HepG2 (cell line): ENCODE measurements around the gene ASCL3. TPM values are rescaled to one million over a fixed set of nuclear protein-coding genes. Genes with fewer than 3 reads are reported as not detected.

Experiments
- HMGXB4 ChIP-seq, 2 experiments: sonication (generic) in 1 of 2; formaldehyde crosslinking in 1 of 2; IDR thresholded peaks; 2 replicates each; pipeline versions ENCODE4 v1.4.0 to v1.6.1; 2018 to 2020; ENCODE audit warnings: missing genetic modification reagents in 2 of 2, borderline replicate concordance in 1 of 2, low read depth in 1 of 2, mild to moderate bottlenecking in 1 of 2, missing biosample characterization in 1 of 2
- MIER2 ChIP-seq: IDR thresholded peaks from 2 replicates; pipeline ENCODE4 v1.6.1; 2016; ENCODE audit warnings: missing biosample characterization, missing genetic modification reagents
- TCF7L2 ChIP-seq: IDR thresholded peaks from 2 replicates; pipeline ENCODE4 v1.6.1; 2011; ENCODE audit warnings: mild to moderate bottlenecking, low read depth, low read length, moderate library complexity
- TFDP1 ChIP-seq: IDR thresholded peaks from 2 replicates; pipeline ENCODE4 v1.6.1; 2016; ENCODE audit warnings: missing compliant biosample characterization, missing genetic modification reagents, borderline replicate concordance
- THAP8 ChIP-seq: sonication (generic); formaldehyde crosslinking; IDR thresholded peaks from 2 replicates; pipeline ENCODE4 v1.5.1; 2020; ENCODE audit warnings: missing genetic modification reagents, mild to moderate bottlenecking, borderline replicate concordance
- ZHX2 ChIP-seq, 2 experiments: sonication (generic) in 1 of 2; formaldehyde crosslinking in 1 of 2; IDR thresholded peaks; 2 replicates each; pipeline versions ENCODE4 v1.6.1 to v1.9.0; 2014 to 2022; ENCODE audit warnings: antibody characterized with exemption in 1 of 2, borderline replicate concordance in 1 of 2, inconsistent platforms in 1 of 2, low read depth in 1 of 2, missing genetic modification reagents in 1 of 2
- ZNF234 ChIP-seq: sonication (generic); formaldehyde crosslinking; conservative IDR thresholded peaks from 2 replicates; pipeline ENCODE4 v1.5.1; 2020; ENCODE audit warnings: mild to moderate bottlenecking, missing genetic modification reagents
- ZNF670 ChIP-seq: sonication (generic); formaldehyde crosslinking; IDR thresholded peaks from 2 replicates; pipeline ENCODE4 v1.8.0; 2022; ENCODE audit warnings: mild to moderate bottlenecking, missing genetic modification reagents, borderline replicate concordance
- polyA plus RNA-seq, 8 experiments: library from polyadenylated mRNA; depleted of rRNA in 3 of 8; stranded (reverse) in 7 of 8; unstranded in 1 of 8; fragments of >200 nt; fragmentation: Illumina TruSeq in 4 of 8; extraction: Trizol in 4 of 8; gene quantifications; 2 replicates each; pipeline versions ENCODE4 v1.2.1 to v1.2.3, GENCODE V29; 2011 to 2016; ENCODE audit warnings: low read depth in 4 of 8, missing spikeins in 1 of 8, mixed read lengths in 1 of 8; ENCODE audit not compliant: insufficient read depth in 1 of 8
- total RNA-seq, 5 experiments: library from RNA; depleted of rRNA; stranded (reverse); fragments of >200 nt; fragmentation: Illumina TruSeq; extraction: Trizol; gene quantifications; 2 replicates each; pipeline ENCODE4 v1.2.3, GENCODE V29; 2016; ENCODE audit warnings: low read depth in 1 of 5

Gene ASCL3
- total and polyA plus RNA-seq, 2 of the 13 experiments (the other 11 are each of a cell fraction or from before 2014, with no cell fraction given), result not detected

GRCh38 chr11:8964324-8965320 lies 21.8 kb upstream of the ASCL3 start, which contains the start of gene TMEM9B (continued):
- TF ChIP-seq MIER2 (CRISPR knock-in tag) (no peak), ZNF234 (CRISPR knock-in tag) (no peak; the same call in 1 of the 2 replicates), ZHX2 (IDR thresholded peaks at IDR 0.05; ENCODE audit: low read depth) (0 out of 2 replicates have a peak, but pooled peaks have one; percentile 47), ZHX2 (CRISPR knock-in tag; IDR thresholded peaks at IDR 0.05; ENCODE audit: borderline replicate concordance) (no peak), TFDP1 (CRISPR knock-in tag) (0 out of 2 replicates have a peak, but pooled peaks have one; percentile 5), TCF7L2 (no peak), HMGXB4 (CRISPR knock-in tag; IDR thresholded peaks at IDR 0.05; ENCODE audit: borderline replicate concordance in 1 of 2, low read depth in 1 of 2) (peak; percentile 71 to 79), ZNF670 (CRISPR knock-in tag) (peak; percentile 91), THAP8 (CRISPR knock-in tag) (no peak; the same call in 1 of the 2 replicates)
